HG03064 (cell line): Measurements from ENCODE around the gene PRKAR1B.

Source experiments
- ATAC-seq: cut with Tn5 transposase; IDR thresholded peaks from one replicate; pipeline ENCODE4 v1.9.1; 2021; ENCODE audit warnings: low read depth; ENCODE audit not compliant: unreplicated experiment

PRKAR1B gene

GRCh38 chr7:608954-609353 lies 118.1 kb downstream of the PRKAR1B start:
- ATAC-seq = no peak

GRCh38 chr7:608361-608760 lies 118.7 kb downstream of the PRKAR1B start:
- no peak for ATAC-seq

GRCh38 chr7:607938-608337 lies 119.1 kb downstream of the PRKAR1B start:
- ATAC-seq = no peak

DNA sequence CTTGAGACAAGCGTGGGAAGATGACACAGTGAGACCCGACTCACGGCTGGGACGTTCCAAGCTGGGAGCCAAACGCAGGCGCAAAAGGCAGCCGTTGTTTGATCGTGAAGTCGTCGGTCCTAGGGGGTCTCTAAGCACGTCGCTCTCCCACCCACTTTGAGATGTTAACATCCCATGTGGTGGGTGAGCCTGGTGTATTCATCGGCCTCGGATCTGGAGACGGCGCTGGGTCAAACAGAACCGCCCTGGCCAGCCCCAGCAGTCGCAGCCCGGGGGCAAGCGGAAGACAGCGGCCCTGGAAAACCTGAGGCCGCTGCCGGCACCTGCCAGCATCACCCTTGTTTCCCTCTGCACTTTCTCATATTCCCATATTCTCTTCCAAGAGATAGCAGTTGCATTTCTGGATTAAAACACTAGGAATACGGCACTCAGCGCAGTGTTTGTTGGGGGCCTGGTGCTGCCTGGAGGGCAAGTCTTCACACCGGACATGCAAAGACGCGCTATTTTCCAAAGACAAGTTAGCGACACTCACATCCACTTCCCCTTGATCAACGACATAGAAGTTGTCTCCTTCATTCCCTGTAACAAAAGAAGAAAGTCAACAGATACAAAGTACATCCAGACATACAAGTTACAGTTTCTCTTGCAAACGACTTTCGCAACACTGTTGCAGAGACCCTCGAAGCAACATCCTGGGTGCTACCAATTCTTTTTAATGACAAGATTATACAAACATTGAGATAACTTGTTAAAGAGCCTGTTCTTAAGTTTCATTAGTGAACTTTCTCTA lies 121.2 kb downstream of the PRKAR1B start:
- ATAC-seq = no peak

DNA sequence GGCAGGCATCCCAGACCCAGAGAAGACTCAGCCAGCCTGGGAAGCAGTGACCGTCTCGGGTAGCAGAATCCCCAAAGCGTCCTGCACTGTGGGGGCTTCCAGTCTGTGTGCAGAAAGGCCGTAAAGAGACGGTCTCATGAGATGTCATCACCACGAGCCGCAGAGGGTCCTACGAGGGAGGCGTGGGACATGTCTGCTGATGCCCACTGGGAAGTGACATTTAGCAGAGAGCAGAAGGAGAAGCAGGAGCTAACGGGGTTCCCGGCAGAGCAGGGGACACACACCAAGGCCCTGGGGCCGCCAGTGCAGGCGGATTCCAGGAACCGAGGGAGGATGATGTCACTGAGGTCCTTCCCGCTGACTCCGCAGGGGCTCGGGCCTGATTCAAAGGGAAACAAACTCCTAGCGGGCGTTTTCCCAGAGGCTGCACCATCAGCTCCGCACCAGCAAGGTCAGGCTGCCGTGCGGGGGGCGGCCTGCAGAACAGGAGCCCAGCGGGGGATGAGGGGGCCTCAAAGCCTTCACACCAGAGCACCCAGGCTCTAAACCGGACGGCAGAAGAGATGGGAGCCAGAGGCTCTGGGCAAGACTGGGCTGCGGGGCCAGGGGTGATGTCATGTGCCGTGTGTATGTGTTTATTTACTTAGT lies 122.1 kb downstream of the PRKAR1B start:
- ATAC-seq = no peak

- ATAC-seq = peak; percentile 50
These were observed 122.8 kb downstream of the PRKAR1B start for GRCh38 chr7:604001-604883.

GRCh38 chr7:603152-603951 lies 123.7 kb downstream of the PRKAR1B start:
- no peak for ATAC-seq

- no peak for ATAC-seq
These were observed 124.5 kb downstream of the PRKAR1B start for GRCh38 chr7:602341-603141.

GRCh38 chr7:601595-602340 lies 125.3 kb downstream of the PRKAR1B start:
- ATAC-seq = no peak

- ATAC-seq = no peak
These were observed 126.0 kb downstream of the PRKAR1B start for GRCh38 chr7:601036-601594.

DNA sequence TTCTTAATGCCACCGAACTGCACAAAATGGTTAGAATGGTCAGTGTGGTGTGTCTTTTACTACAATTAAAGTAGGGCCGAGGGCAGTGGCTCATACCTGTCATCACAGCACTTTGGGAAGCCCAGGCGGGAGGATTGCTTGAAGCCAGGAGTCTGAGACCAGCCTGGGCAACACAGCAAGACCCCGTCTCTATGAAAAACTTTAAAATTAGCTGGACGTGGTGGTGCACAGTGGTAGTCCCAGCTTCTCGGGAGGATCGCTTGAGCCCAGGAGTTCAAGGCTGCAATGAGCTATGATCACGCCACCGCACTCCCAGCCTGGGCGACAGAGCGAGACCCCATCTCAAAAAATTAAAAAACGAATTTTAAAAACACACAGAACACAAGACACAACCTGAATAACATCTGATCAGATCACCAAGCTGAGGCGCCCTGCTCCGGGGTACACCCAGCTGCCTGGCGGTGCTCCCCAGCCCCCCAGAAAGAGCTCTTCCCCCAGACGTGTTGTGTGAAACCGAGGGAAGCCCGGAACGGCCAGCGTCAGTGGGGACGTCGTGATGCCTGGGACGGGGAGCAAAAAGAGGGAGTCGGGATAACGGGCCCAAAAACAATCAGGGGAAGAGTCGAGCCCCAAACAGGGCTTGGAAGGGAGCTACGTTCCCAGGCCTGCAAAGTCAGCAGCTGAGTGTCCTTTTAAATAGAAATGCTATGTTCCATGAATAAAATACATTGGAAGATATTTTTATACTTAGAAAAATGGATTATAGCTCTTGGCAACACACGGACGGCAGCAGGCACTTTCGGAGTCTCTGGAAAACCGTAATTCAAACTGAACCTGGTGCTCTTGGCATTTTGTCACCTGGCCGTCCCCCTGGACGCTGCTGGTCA lies 126.7 kb downstream of the PRKAR1B start:
- ATAC-seq = no peak

GRCh38 chr7:598899-599298 lies 128.2 kb downstream of the PRKAR1B start:
- no peak for ATAC-seq

DNA sequence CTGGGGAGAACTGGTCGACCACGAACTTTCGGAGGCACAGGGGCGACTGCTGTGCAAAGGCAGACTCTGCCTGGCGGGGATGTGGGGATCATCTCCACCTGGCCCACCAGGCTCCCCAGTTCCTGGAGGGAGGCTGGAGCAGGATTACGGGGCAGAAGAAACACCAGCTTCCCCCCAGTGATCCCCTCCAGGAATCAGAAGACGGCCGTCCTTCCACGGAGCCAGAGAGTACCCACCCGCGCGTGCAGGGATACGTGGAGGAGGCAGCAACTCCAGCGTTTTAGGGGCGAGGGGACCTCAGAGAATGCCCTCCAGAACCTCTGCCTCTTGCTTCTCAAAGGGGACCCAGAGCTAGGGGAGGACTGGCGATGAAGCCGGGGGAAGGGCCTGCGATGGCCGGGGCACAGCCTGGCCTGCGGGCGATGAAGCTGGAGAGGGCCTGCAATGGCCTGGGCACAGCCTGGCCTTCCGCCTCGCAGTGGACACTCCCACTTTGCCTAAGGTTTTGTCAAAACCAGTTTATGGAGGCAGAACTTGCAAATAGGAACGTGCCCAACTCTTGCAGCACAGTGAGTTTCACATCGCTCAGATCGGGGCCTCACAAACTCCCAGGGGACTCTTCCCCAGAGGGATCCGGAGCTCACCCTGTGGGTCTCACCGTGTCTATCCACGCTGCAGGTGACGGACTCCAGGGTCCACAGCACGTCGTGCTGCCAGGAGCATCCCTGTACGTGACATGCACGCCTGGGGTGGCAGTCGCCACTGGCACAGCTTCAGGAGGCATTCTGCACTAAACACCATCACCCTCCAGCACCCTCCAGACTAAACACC lies 129.5 kb downstream of the PRKAR1B start:
- no peak for ATAC-seq

DNA sequence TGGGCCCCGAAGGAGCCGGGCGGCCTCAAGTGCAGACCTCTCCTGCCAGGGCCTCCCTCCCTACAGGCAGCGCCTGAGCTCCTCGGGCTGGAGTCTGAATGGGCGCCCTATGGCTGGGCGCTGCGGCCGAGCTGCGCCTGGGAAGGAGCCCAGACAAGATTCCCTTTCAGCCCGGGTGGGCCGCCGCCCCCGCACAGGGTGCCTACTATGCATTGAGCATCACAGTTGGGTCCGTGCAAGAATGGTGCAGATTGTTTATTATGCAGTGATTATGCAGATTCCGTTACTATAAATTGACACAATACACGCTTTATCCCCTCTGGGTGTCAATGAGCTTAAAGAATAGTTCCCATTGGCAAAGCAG lies 130.3 kb downstream of the PRKAR1B start:
- ATAC-seq = no peak

DNA sequence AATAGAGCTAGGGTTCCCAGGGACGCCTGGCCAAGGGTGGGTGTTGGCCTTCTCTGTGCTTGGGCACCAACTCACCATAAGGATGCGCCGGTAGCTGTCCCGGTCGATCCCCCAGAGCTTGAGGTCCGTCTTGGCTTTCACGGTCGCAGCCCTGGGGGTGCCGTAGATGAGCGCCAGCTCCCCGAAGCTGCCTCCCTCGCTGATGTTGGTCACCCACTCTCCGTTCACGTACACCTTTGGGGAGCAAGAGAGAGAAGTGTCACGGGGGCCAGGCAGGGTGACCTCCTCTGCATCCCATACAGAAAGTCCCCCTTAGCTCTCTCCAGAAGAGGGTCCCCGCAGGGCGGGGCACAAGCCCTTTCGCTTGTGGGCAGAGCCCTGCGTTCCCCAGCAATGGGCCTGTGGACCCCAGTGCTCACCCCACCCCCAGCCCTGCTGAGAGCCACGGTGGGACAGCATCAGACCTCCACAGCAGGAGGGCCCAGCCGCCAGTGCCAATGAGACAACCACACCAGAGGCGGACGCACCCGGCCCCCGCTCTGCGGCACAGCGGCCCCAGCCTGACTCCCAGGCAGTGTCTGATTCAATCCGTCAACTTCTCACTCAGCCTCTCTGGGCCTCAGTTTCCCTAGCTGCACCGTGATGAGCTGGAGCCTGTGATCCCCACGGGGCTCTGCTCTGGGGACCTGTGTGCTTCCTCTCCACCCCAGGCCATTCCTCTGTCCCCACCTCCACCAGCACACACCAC lies 130.8 kb downstream of the PRKAR1B start:
- no peak for ATAC-seq

GRCh38 chr7:595621-596010 lies 131.5 kb downstream of the PRKAR1B start:
- no peak for ATAC-seq
